ENCODE measurements around the gene PHF10.

Gene PHF10

DNA sequence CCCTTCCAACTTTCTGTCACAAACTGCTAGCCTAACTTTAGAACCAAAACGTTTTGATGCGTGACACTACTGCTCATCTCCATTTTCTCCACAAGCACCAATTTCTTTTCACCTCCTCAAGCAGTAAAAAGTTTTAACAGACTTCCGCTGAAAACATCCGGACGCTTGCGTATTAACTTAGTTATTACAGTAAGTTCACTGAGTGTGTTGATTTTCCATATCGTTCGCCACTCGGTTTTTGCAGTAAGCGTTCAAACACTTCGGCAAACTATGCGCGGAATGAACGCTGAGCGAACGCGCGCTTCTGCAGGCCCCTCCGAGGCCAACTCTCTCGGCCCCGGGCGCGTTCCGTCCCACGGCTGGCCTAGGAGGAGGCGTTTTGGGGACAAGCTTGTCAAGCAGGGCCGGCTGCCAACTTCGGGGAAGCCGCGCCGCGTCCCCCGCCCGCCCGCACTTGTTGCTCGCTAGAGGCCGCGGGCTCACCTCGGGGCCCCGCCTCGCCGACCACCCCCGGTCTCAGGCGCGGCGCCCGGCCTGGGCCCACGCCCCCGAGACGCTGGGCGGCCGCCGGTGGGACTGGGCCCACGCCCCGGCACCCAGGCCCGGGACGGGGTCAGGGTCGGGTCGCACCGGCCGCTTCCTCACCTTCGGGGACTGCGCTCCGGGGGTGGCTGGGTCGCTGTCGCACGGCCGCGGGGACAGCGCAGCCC is 945 bp downstream of the PHF10 start:
- H3K27me3 ChIP-seq (ENCODE audit: control insufficient read depth in 2 of 2, insufficient read depth in 2 of 2, low read length in 2 of 2): no peaks in the 10 kb centered on the region
- H3K4me3 ChIP-seq (ENCODE audit: low read length in 2 of 2): peak overlapping the region; percentile 81 to 93
- peak overlapping the region; percentile 80 to 88 for H3K9ac ChIP-seq (ENCODE audit: low read depth in 1 of 2, low read length in 2 of 2)
- H3K36me3 ChIP-seq (ENCODE audit: control insufficient read depth in 2 of 2, insufficient read depth in 2 of 2, low read length in 2 of 2): peaks cover 0 to under 1% of the 10 kb centered on the region in 2 donors
- H3K9me3 ChIP-seq (ENCODE audit: control insufficient read depth in 2 of 2, low read length in 2 of 2): no peaks in the 10 kb centered on the region
- H3K27ac ChIP-seq (ENCODE audit: low read depth in 2 of 2, low read length in 2 of 2): peak overlapping the region; percentile 83 to 88
- peaks cover 12 to 15% of the 10 kb centered on the region in 2 donors for H3K4me1 ChIP-seq (ENCODE audit: control insufficient read depth in 2 of 2, insufficient read depth in 2 of 2, low read length in 2 of 2)

DNA sequence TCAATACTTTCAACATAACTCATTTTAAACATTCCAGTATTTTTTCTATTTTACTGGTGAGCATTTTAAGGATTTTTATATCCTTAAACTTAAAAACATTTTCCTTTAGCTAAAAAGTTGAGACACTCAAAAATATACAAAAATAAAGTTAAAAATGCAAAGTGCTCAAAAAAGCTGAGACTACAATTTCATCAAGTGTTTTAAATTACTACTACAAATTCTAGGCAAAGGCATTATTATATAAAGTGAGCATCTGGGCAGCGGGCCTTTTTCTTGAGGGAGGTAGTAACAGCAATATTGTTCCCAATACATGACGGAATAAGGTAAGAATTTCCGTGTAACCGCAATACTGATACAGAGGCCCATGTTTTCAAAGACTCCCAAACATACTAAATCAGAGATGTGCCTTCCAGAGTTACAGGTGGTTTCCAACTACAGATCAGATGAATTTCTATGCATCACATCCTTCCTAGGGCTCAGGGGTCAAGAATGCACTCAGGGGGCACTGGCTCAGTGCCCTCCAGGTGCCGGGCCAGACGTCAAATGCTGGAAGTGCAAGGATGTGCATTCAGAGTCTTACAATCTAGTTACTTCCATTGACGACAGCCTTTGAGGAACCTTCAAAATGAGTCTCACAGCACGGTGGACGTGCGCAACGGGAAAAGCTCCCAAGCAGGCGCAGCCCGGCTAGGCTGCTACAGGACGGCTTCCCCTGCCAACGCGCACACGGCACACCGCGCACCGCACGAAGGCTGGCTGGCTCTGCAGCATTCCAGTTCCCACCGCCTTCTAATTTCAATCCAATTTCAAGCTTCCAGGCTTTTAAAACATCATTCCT is 1.7 kb downstream of the PHF10 start:
- Histone ChIP-seq H3K27me3 (ENCODE audit: control insufficient read depth in 2 of 2, insufficient read depth in 2 of 2, low read length in 2 of 2) (no peaks in the 10 kb centered on the region), H3K36me3 (ENCODE audit: control insufficient read depth in 2 of 2, insufficient read depth in 2 of 2, low read length in 2 of 2) (peaks cover 0 to 4% of the 10 kb centered on the region in 2 donors), H3K9me3 (ENCODE audit: control insufficient read depth in 2 of 2, low read length in 2 of 2) (no peaks in the 10 kb centered on the region), H3K27ac (ENCODE audit: low read depth in 2 of 2, low read length in 2 of 2) (peak overlapping the region; percentile 83 to 88), H3K4me3 (ENCODE audit: low read length in 2 of 2) (peak overlapping the region; percentile 81 to 93), H3K4me1 (ENCODE audit: control insufficient read depth in 2 of 2, insufficient read depth in 2 of 2, low read length in 2 of 2) (peaks cover 12 to 15% of the 10 kb centered on the region in 2 donors), H3K9ac (ENCODE audit: low read depth in 1 of 2, low read length in 2 of 2) (peak overlapping the region; percentile 80 to 88)

DNA sequence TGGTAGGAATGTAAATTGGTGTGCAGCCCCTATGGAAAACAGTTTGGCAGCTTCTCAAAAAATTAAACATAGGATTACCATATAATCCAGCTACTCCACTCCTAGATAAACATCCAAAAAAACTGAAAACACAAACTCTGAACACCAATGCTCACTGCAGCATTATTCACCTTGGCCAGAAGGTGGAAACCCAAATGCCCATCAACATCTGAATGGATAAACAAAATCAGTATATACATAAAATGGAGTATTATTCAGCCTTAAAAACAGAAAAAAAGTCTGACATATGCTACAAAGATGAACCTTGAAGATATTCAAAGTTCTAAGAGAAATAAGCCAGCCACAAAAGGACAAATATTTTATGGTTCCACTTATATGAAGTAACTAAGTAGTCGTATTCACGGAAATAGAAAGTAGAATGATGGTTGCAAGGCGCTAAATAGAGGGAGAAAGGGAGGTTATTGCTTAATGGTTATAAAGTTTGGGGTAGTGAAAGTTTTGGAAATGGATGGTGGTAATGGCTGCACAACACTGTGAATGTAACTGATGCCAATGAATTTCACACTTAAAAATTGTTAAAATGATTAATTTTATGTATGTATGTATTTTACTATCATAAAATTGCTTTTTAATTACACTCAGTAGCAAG is 4.0 kb downstream of the PHF10 start:
- Histone ChIP-seq H3K9me3 (ENCODE audit: control insufficient read depth in 2 of 2, low read length in 2 of 2) (no peaks in the 10 kb centered on the region), H3K4me1 (ENCODE audit: control insufficient read depth in 2 of 2, insufficient read depth in 2 of 2, low read length in 2 of 2) (peaks cover 12 to 15% of the 10 kb centered on the region in 2 donors), H3K27me3 (ENCODE audit: control insufficient read depth in 2 of 2, insufficient read depth in 2 of 2, low read length in 2 of 2) (no peaks in the 10 kb centered on the region), H3K9ac (ENCODE audit: low read depth in 1 of 2, low read length in 2 of 2) (no peak overlapping the region), H3K27ac (ENCODE audit: low read depth in 2 of 2, low read length in 2 of 2) (no peak overlapping the region), H3K4me3 (ENCODE audit: low read length in 2 of 2) (no peak overlapping the region), H3K36me3 (ENCODE audit: control insufficient read depth in 2 of 2, insufficient read depth in 2 of 2, low read length in 2 of 2) (peaks cover 3 to 11% of the 10 kb centered on the region in 2 donors)

DNA sequence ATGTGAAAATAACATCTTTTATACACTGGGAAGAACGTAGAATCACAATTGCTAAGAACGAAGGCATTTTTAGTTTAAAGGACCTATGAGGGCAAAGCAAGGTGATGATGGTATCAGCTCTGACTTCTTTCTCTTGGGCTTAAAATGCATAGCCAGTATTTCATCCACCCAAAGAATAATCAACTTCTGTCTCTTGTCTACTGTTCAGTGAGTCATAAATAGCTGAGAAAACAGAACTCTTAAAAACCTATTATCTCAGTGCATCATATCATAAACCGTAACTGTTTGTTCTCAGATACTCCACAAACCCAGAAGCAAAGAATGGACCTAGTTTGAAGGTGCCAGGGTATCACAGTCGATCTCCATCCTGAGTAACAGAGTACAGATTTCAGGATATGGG is 5.2 kb downstream of the PHF10 start:
- H3K27me3 ChIP-seq (ENCODE audit: control insufficient read depth in 2 of 2, insufficient read depth in 2 of 2, low read length in 2 of 2): no peaks in the 10 kb centered on the region
- no peak overlapping the region for H3K27ac ChIP-seq (ENCODE audit: low read depth in 2 of 2, low read length in 2 of 2)
- no peaks in the 10 kb centered on the region for H3K9me3 ChIP-seq (ENCODE audit: control insufficient read depth in 2 of 2, low read length in 2 of 2)
- peaks cover 6 to 21% of the 10 kb centered on the region in 2 donors for H3K36me3 ChIP-seq (ENCODE audit: control insufficient read depth in 2 of 2, insufficient read depth in 2 of 2, low read length in 2 of 2)
- H3K4me3 ChIP-seq (ENCODE audit: low read length in 2 of 2): no peak overlapping the region
- H3K4me1 ChIP-seq (ENCODE audit: control insufficient read depth in 2 of 2, insufficient read depth in 2 of 2, low read length in 2 of 2): peaks cover 9 to 12% of the 10 kb centered on the region in 2 donors
- H3K9ac ChIP-seq (ENCODE audit: low read depth in 1 of 2, low read length in 2 of 2): no peak overlapping the region

- no peaks in the 10 kb centered on the region for H3K9me3 ChIP-seq (ENCODE audit: control insufficient read depth in 2 of 2, low read length in 2 of 2)
- H3K27ac ChIP-seq (ENCODE audit: low read depth in 2 of 2, low read length in 2 of 2): no peak overlapping the region
- peaks cover 26 to 40% of the 10 kb centered on the region in 2 donors for H3K36me3 ChIP-seq (ENCODE audit: control insufficient read depth in 2 of 2, insufficient read depth in 2 of 2, low read length in 2 of 2)
- H3K9ac ChIP-seq (ENCODE audit: low read depth in 1 of 2, low read length in 2 of 2): no peak overlapping the region
- no peaks in the 10 kb centered on the region for H3K4me1 ChIP-seq (ENCODE audit: control insufficient read depth in 2 of 2, insufficient read depth in 2 of 2, low read length in 2 of 2)
- no peak overlapping the region for H3K4me3 ChIP-seq (ENCODE audit: low read length in 2 of 2)
- no peaks in the 10 kb centered on the region for H3K27me3 ChIP-seq (ENCODE audit: control insufficient read depth in 2 of 2, insufficient read depth in 2 of 2, low read length in 2 of 2)
Observed at GRCh38 chr6:169714595-169714994, 9.7 kb downstream of the PHF10 start.

DNA sequence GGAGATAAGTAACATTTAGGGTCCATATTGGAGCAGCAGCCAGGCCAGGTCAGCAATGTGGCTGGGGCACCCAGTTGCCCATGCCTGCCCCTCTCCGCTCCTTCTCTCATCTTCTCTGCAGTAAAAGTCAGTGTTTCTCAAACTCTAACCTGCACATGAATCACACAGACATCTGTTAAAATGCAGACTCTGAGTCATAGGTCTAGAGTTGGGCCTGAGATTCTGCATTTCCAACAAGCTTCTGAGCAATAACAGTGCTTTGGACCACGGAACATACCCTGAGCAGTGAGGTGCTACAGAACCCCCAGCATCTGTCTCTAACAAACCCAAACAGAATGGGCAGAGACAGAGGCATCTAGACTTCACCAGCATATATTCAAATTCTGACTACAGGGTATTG is 10.1 kb downstream of the PHF10 start:
- no peaks in the 10 kb centered on the region for H3K4me1 ChIP-seq (ENCODE audit: control insufficient read depth in 2 of 2, insufficient read depth in 2 of 2, low read length in 2 of 2)
- H3K4me3 ChIP-seq (ENCODE audit: low read length in 2 of 2): no peak overlapping the region
- no peaks in the 10 kb centered on the region for H3K27me3 ChIP-seq (ENCODE audit: control insufficient read depth in 2 of 2, insufficient read depth in 2 of 2, low read length in 2 of 2)
- no peaks in the 10 kb centered on the region for H3K9me3 ChIP-seq (ENCODE audit: control insufficient read depth in 2 of 2, low read length in 2 of 2)
- no peak overlapping the region for H3K27ac ChIP-seq (ENCODE audit: low read depth in 2 of 2, low read length in 2 of 2)
- peaks cover 26 to 40% of the 10 kb centered on the region in 2 donors for H3K36me3 ChIP-seq (ENCODE audit: control insufficient read depth in 2 of 2, insufficient read depth in 2 of 2, low read length in 2 of 2)
- H3K9ac ChIP-seq (ENCODE audit: low read depth in 1 of 2, low read length in 2 of 2): no peak overlapping the region

DNA sequence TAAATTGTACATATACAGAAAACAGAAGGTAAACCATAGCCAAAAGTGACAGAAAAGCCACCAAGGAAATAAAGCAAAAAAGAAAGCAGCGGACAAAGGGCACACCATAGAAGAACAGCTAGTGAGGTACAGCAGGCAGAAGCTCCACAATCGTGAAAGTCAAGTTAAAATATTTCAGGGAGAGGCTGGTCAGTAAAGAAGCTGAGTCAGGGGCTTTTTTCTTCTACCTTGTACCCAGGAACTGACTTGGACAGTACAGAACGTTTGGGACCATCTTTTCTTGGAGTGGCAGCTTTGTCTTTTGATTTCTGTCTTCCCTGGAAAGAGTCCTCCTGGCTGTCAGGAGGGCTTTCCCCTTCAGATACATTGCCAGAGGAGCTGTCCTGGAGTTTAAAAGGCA is 14.3 kb downstream of the PHF10 start:
- Histone ChIP-seq H3K36me3 (ENCODE audit: control insufficient read depth in 2 of 2, insufficient read depth in 2 of 2, low read length in 2 of 2) (peaks cover 28 to 31% of the 10 kb centered on the region in 2 donors), H3K4me1 (ENCODE audit: control insufficient read depth in 2 of 2, insufficient read depth in 2 of 2, low read length in 2 of 2) (no peaks in the 10 kb centered on the region), H3K4me3 (ENCODE audit: low read length in 2 of 2) (no peak overlapping the region), H3K9ac (ENCODE audit: low read depth in 1 of 2, low read length in 2 of 2) (no peak overlapping the region), H3K9me3 (ENCODE audit: control insufficient read depth in 2 of 2, low read length in 2 of 2) (no peaks in the 10 kb centered on the region), H3K27ac (ENCODE audit: low read depth in 2 of 2, low read length in 2 of 2) (no peak overlapping the region), H3K27me3 (ENCODE audit: control insufficient read depth in 2 of 2, insufficient read depth in 2 of 2, low read length in 2 of 2) (no peaks in the 10 kb centered on the region)

DNA sequence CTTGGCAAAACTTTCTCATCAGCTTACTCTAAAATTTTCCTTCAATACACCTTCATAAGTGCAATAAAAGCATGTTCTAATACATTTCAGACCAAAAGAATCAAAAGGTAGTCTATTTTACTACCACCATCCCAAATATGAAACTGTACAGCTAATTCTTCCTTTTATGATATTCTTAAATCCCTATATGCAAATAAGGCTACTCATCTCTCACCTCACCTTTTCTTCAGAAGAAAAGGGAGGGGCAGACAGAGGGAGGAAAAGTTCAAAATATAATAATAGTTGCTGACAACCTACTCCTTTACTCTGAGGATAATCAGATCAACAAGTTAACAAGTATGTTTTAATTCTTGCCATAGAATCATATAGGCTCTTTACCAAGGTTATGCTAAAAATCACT is 15.0 kb downstream of the PHF10 start:
- H3K27me3 ChIP-seq (ENCODE audit: control insufficient read depth in 2 of 2, insufficient read depth in 2 of 2, low read length in 2 of 2): no peaks in the 10 kb centered on the region
- H3K4me3 ChIP-seq (ENCODE audit: low read length in 2 of 2): no peak overlapping the region
- H3K4me1 ChIP-seq (ENCODE audit: control insufficient read depth in 2 of 2, insufficient read depth in 2 of 2, low read length in 2 of 2): peaks cover 0 to under 1% of the 10 kb centered on the region in 2 donors
- peaks cover 24 to 26% of the 10 kb centered on the region in 2 donors for H3K36me3 ChIP-seq (ENCODE audit: control insufficient read depth in 2 of 2, insufficient read depth in 2 of 2, low read length in 2 of 2)
- no peak overlapping the region for H3K27ac ChIP-seq (ENCODE audit: low read depth in 2 of 2, low read length in 2 of 2)
- no peak overlapping the region for H3K9ac ChIP-seq (ENCODE audit: low read depth in 1 of 2, low read length in 2 of 2)
- H3K9me3 ChIP-seq (ENCODE audit: control insufficient read depth in 2 of 2, low read length in 2 of 2): no peaks in the 10 kb centered on the region

- Histone ChIP-seq H3K36me3 (ENCODE audit: control insufficient read depth in 2 of 2, insufficient read depth in 2 of 2, low read length in 2 of 2) (peaks cover 20 to 28% of the 10 kb centered on the region in 2 donors), H3K27ac (ENCODE audit: low read depth in 2 of 2, low read length in 2 of 2) (no peak overlapping the region)
Observed at GRCh38 chr6:169707772-169708171, 16.5 kb downstream of the PHF10 start.

DNA sequence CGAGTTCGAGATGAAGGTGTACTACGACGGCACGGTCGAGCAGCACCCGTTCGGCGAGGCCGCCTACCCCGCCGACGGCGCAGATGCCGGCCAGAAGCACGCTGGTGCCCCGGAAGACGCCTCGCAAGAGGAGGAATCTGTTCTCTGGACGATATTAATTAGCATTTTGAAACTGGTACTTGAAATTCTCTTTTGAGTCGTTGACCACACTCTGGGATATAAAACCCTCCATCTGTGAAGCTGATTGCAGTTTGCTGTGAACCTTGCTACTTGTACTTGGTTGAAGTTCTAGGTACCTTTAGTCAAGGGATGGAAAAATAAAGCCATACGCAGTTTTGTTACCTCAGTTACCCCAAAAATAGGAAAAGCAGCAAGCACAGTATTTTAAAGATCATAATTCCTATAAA is 21.5 kb downstream of the PHF10 start:
- Histone ChIP-seq H3K27ac (ENCODE audit: low read depth in 2 of 2, low read length in 2 of 2) (peak overlapping the region; percentile 96 to 97), H3K9ac (ENCODE audit: low read depth in 1 of 2, low read length in 2 of 2) (peak overlapping the region; percentile 88 to 95), H3K9me3 (ENCODE audit: control insufficient read depth in 2 of 2, low read length in 2 of 2) (no peaks in the 10 kb centered on the region), H3K27me3 (ENCODE audit: control insufficient read depth in 2 of 2, insufficient read depth in 2 of 2, low read length in 2 of 2) (no peaks in the 10 kb centered on the region), H3K4me1 (ENCODE audit: control insufficient read depth in 2 of 2, insufficient read depth in 2 of 2, low read length in 2 of 2) (peaks cover 25 to 27% of the 10 kb centered on the region in 2 donors), H3K4me3 (ENCODE audit: low read length in 2 of 2) (peak overlapping the region; percentile 86 to 93), H3K36me3 (ENCODE audit: control insufficient read depth in 2 of 2, insufficient read depth in 2 of 2, low read length in 2 of 2) (peaks cover 0 to 9% of the 10 kb centered on the region in 2 donors)

More at GRCh38 chr6:169707772-169708171, 16.5 kb downstream of the PHF10 start:
- Histone ChIP-seq H3K9me3 (ENCODE audit: control insufficient read depth in 2 of 2, low read length in 2 of 2) (no peaks in the 10 kb centered on the region), H3K27me3 (ENCODE audit: control insufficient read depth in 2 of 2, insufficient read depth in 2 of 2, low read length in 2 of 2) (no peaks in the 10 kb centered on the region), H3K9ac (ENCODE audit: low read depth in 1 of 2, low read length in 2 of 2) (no peak overlapping the region), H3K4me3 (ENCODE audit: low read length in 2 of 2) (no peak overlapping the region), H3K4me1 (ENCODE audit: control insufficient read depth in 2 of 2, insufficient read depth in 2 of 2, low read length in 2 of 2) (peaks cover 11 to 13% of the 10 kb centered on the region in 2 donors)
